CD4-positive, alpha-beta T cell (primary cell): Measurements from ENCODE around the gene FBXW11. TPM values are rescaled to one million over a fixed set of nuclear protein-coding genes. Genes with fewer than 3 reads are reported as not detected.

Experiments
- ATAC-seq: fragments of 200-7000 bp; cut with Tn5 transposase; one replicate; pipeline ENCODE4 v1.10.0; 2022; ENCODE audit warnings: mild to moderate bottlenecking; ENCODE audit not compliant: poor library complexity
- CTCF ChIA-PET: fragments of 350-600 bp; sonication (Branson Sonifier 250); formaldehyde crosslinking; loops from one replicate; lab custom pipeline; 2021; ENCODE audit warnings: antibody characterized with exemption, inconsistent platforms; lab: Charles Lee
- POLR2A ChIA-PET: fragments of 350-600 bp; sonication (Branson Sonifier 250); formaldehyde crosslinking; loops from one replicate; lab custom pipeline; 2021; ENCODE audit warnings: antibody characterized with exemption, inconsistent platforms; lab: Charles Lee
- DNase-seq, 14 experiments: peaks; one replicate each; pipeline ENCODE4 v3.0.0-alpha.2; 2013 to 2020; ENCODE audit warnings: mixed read lengths in 2 of 14
- H3K27ac ChIP-seq, 2 donors: one replicate each; pipeline versions ENCODE4 v1.5.1 to v1.7.0; 2013; ENCODE audit warnings: low read length in 2 of 2, low read depth in 1 of 2, mild to moderate bottlenecking in 1 of 2
- H3K27me3 ChIP-seq, 2 experiments: 1 replicate in 1 of 2; 2 replicates in 1 of 2; pipeline versions ENCODE4 v1.6.1 to v1.7.0; 2013; ENCODE audit warnings: low read length in 2 of 2, control low read depth in 1 of 2, mild to moderate bottlenecking in 1 of 2, moderate library complexity in 1 of 2; ENCODE audit not compliant: insufficient read depth in 2 of 2, control insufficient read depth in 1 of 2
- H3K36me3 ChIP-seq: one replicate; pipeline ENCODE4 v1.6.1; 2013; ENCODE audit warnings: low read length, control low read depth; ENCODE audit not compliant: insufficient read depth
- H3K4me1 ChIP-seq: one replicate; pipeline ENCODE4 v1.6.1; 2013; ENCODE audit warnings: low read length, control low read depth; ENCODE audit not compliant: insufficient read depth
- H3K4me3 ChIP-seq: one replicate; pipeline ENCODE4 v1.5.1; 2013; ENCODE audit warnings: mild to moderate bottlenecking, low read length, moderate library complexity
- H3K9me3 ChIP-seq, 2 experiments: 1 replicate in 1 of 2; 2 replicates in 1 of 2; pipeline versions ENCODE4 v1.6.1 to v1.7.0; 2013; ENCODE audit warnings: low read length in 2 of 2, mild to moderate bottlenecking in 2 of 2, control low read depth in 1 of 2, moderate library complexity in 1 of 2; ENCODE audit not compliant: control insufficient read depth in 1 of 2, insufficient read depth in 1 of 2
- H3K27ac Mint-ChIP-seq: one replicate; pipeline ENCODE4 v1.8.0; 2020; ENCODE audit warnings: mixed read lengths
- H3K27me3 Mint-ChIP-seq: one replicate; pipeline ENCODE4 v1.8.0; 2021; ENCODE audit warnings: mixed read lengths
- H3K36me3 Mint-ChIP-seq: one replicate; pipeline ENCODE4 v1.8.0; 2021; ENCODE audit warnings: low read depth, mixed read lengths
- H3K4me1 Mint-ChIP-seq: one replicate; pipeline ENCODE4 v1.8.0; 2021; ENCODE audit warnings: low read depth, mixed read lengths
- H3K4me3 Mint-ChIP-seq: one replicate; pipeline ENCODE4 v1.8.0; 2020; ENCODE audit warnings: mild to moderate bottlenecking, mixed read lengths
- H3K9me3 Mint-ChIP-seq: one replicate; pipeline ENCODE4 v1.8.0; 2020; ENCODE audit warnings: mixed read lengths
- CTCF ChIP-seq: fragments of 200-600 bp; IDR thresholded peaks from one replicate; pipeline ENCODE4 v1.8.0; 2022; ENCODE audit warnings: antibody characterized with exemption, mild to moderate bottlenecking
- intact Hi-C, 2 experiments: fragments of 100-400 bp; cut with DNase I in 1 of 2; cut with micrococcal nuclease in 1 of 2; formaldehyde crosslinking; loops; one replicate each; pipeline versions ENCODE4 v1.15.1 to v1.9.0; 2023 to 2025; cut with DNase I, micrococcal nuclease
- total RNA-seq, 174 experiments: library from RNA in 2 of 174; stranded (reverse) in 2 of 174; gene quantifications; one replicate each; pipeline ENCODE4 v1.2.3 and lab custom pipeline; 2021 to 2026

FBXW11 gene
- total RNA-seq, 2 experiments from 2014 or later, result 20.9 to 24.0 TPM

GRCh38 chr5:172004824-172005237 is 1.6 kb downstream of the FBXW11 start:
- Histone ChIP-seq H3K4me3 (peak overlapping the region; percentile 92), H3K36me3 (no peaks in the 10 kb centered on the region), H3K9me3 (no peaks in the 10 kb centered on the region), H3K4me1 (peaks cover 30% of the 10 kb centered on the region), H3K27ac (no peak overlapping the region), H3K27me3 (no peaks in the 10 kb centered on the region)
- H3K27ac Mint-ChIP-seq, result peak overlapping the region; percentile 99
- peaks cover 73% of the 10 kb centered on the region for H3K4me1 Mint-ChIP-seq
- H3K4me3 Mint-ChIP-seq, result peak overlapping the region; percentile 97
- intact Hi-C loops, result loop anchor here (5.0 kb wide), 6 partner anchors 48 to 1052 kb away; partner anchors contain the start of genes CREBRF (in 1 of the 2), NPM1 (in 1 of the 2), RPL26L1 (in 1 of the 2) and STK10 (in 1 of the 2)
- no peaks in the 10 kb centered on the region for H3K9me3 Mint-ChIP-seq
- POLR2A ChIA-PET, result interaction anchor here (2.9 to 5.3 kb wide), 4 partner anchors 8 to 170 kb away, joined by 12 to 57 read pairs (median 39); no protein-coding TSS in a partner anchor
- H3K36me3 Mint-ChIP-seq, result peaks cover 15% of the 10 kb centered on the region
- CTCF ChIA-PET, result interaction anchor here (1.1 kb wide), 1 partner anchor 35 kb away, joined by 3 read pairs; no protein-coding TSS in a partner anchor
- no peaks in the 10 kb centered on the region for H3K27me3 Mint-ChIP-seq
- ATAC-seq, result no peak
- DNase-seq, result peak in 3 of 14 experiments; percentile 37 to 47 (median 38)
- TF ChIP-seq CTCF, result no peak

GRCh38 chr5:172003746-172004145 is 2.7 kb downstream of the FBXW11 start:
- no peak overlapping the region for H3K27ac ChIP-seq
- no peaks in the 10 kb centered on the region for H3K27me3 ChIP-seq
- ChIA-PET POLR2A (interaction anchor here (0.7 kb wide), 1 partner anchor 40 kb away, joined by 3 read pairs; no protein-coding TSS in a partner anchor), CTCF (interaction anchor here (1.1 kb wide), 1 partner anchor 36 kb away, joined by 3 read pairs; no protein-coding TSS in a partner anchor)
- H3K9me3 ChIP-seq, result no peaks in the 10 kb centered on the region
- intact Hi-C loops, result loop anchor here in 1 of 2 experiments (5.0 kb wide), 1 partner anchor 46 kb away; no protein-coding TSS in a partner anchor
- Mint-ChIP-seq H3K4me3 (peak overlapping the region; percentile 56), H3K9me3 (no peaks in the 10 kb centered on the region), H3K36me3 (peaks cover 15% of the 10 kb centered on the region), H3K27ac (peak overlapping the region; percentile 35), H3K4me1 (peaks cover 81% of the 10 kb centered on the region), H3K27me3 (no peaks in the 10 kb centered on the region)
- ATAC-seq (no peak), DNase-seq (no peak)
- no peak overlapping the region for H3K4me3 ChIP-seq
- H3K36me3 ChIP-seq, result no peaks in the 10 kb centered on the region
- no peak for TF ChIP-seq CTCF
- peaks cover 30% of the 10 kb centered on the region for H3K4me1 ChIP-seq

GRCh38 chr5:172002840-172003512 is 3.5 kb downstream of the FBXW11 start:
- no peak for TF ChIP-seq CTCF
- H3K27ac ChIP-seq, result no peak overlapping the region

More at GRCh38 chr5:172002840-172003512, 3.5 kb downstream of the FBXW11 start:
- ChIA-PET POLR2A (interaction anchor here (0.7 kb wide), 1 partner anchor 40 kb away, joined by 3 read pairs; no protein-coding TSS in a partner anchor), CTCF (no interaction called here)
- H3K9me3 Mint-ChIP-seq, result no peaks in the 10 kb centered on the region
- Histone ChIP-seq H3K27me3 (no peaks in the 10 kb centered on the region), H3K4me3 (no peak overlapping the region), H3K4me1 (peaks cover 34% of the 10 kb centered on the region), H3K9me3 (no peaks in the 10 kb centered on the region), H3K36me3 (no peaks in the 10 kb centered on the region)
- DNase-seq (no peak), ATAC-seq (no peak)
- H3K27ac Mint-ChIP-seq, result peak overlapping the region; percentile 35
- peaks cover 78% of the 10 kb centered on the region for H3K4me1 Mint-ChIP-seq
- H3K36me3 Mint-ChIP-seq, result peaks cover 15% of the 10 kb centered on the region
- H3K27me3 Mint-ChIP-seq, result no peaks in the 10 kb centered on the region
- intact Hi-C loops, result loop anchor here in 1 of 2 experiments (5.0 kb wide), 1 partner anchor 46 kb away; no protein-coding TSS in a partner anchor
- H3K4me3 Mint-ChIP-seq, result peak overlapping the region; percentile 56
